ENCODE measurements around the gene AUP1.
"Not testable (repeated sequence)": the region's sequence is repeated elsewhere in the genome, so short reads cannot be mapped to it uniquely, and the experiment has no call there.

AUP1 gene

GRCh38 chr2:74529357-74530238 lies at the start of gene AUP1, which contains the start of gene HTRA2:
Gene AUP1, minus strand, starts transcription at chr2:74529706. Its CDS starts 77 bp downstream, at chr2:74529629.
Gene HTRA2, plus strand, starts transcription at chr2:74529933. Its CDS starts 74 bp downstream, at chr2:74530007.
- DNase-seq (ENCODE audit: low read depth) = peak; percentile 84

GRCh38 chr2:74578408-74578807 lies 48.9 kb upstream of the AUP1 start:
- DNase-seq (ENCODE audit: low read depth) = no peak

GRCh38 chr2:74577448-74577847 lies 47.9 kb upstream of the AUP1 start:
- DNase-seq (ENCODE audit: low read depth) = no peak

GRCh38 chr2:74576863-74577229 lies 47.3 kb upstream of the AUP1 start:
- no peak for DNase-seq (ENCODE audit: low read depth)

GRCh38 chr2:74576211-74576862 lies 46.8 kb upstream of the AUP1 start:
- DNase-seq (ENCODE audit: low read depth) = no peak

GRCh38 chr2:74575320-74575719 lies 45.8 kb upstream of the AUP1 start:
- DNase-seq (ENCODE audit: low read depth) = no peak

- no peak for DNase-seq (ENCODE audit: low read depth)
Measured at GRCh38 chr2:74573747-74574562, 44.4 kb upstream of the AUP1 start.

- DNase-seq (ENCODE audit: low read depth) = no peak
Measured at GRCh38 chr2:74572178-74572925, 42.8 kb upstream of the AUP1 start.

GRCh38 chr2:74571058-74571457 lies 41.6 kb upstream of the AUP1 start:
- DNase-seq (ENCODE audit: low read depth) = no peak

- DNase-seq (ENCODE audit: low read depth) = no peak
Measured at GRCh38 chr2:74569686-74570085, 40.2 kb upstream of the AUP1 start.

GRCh38 chr2:74567881-74568280 lies 38.4 kb upstream of the AUP1 start:
- no peak for DNase-seq (ENCODE audit: low read depth)

GRCh38 chr2:74566754-74567085 lies 37.2 kb upstream of the AUP1 start:
- no peak for DNase-seq (ENCODE audit: low read depth)

GRCh38 chr2:74566076-74566753 lies 36.7 kb upstream of the AUP1 start:
- no peak for DNase-seq (ENCODE audit: low read depth)

GRCh38 chr2:74564222-74564621 lies 34.7 kb upstream of the AUP1 start:
- no peak for DNase-seq (ENCODE audit: low read depth)

GRCh38 chr2:74562126-74562775 lies 32.7 kb upstream of the AUP1 start:
- no peak for DNase-seq (ENCODE audit: low read depth)

GRCh38 chr2:74561022-74561421 lies 31.5 kb upstream of the AUP1 start:
- DNase-seq (ENCODE audit: low read depth) = not testable (repeated sequence)

- no peak for DNase-seq (ENCODE audit: low read depth)
Measured at GRCh38 chr2:74560591-74560990, 31.1 kb upstream of the AUP1 start.

GRCh38 chr2:74559912-74560311 lies 30.4 kb upstream of the AUP1 start:
- DNase-seq (ENCODE audit: low read depth) = no peak

- no peak for DNase-seq (ENCODE audit: low read depth)
Measured at GRCh38 chr2:74558284-74559230, 29.1 kb upstream of the AUP1 start.
